Astrocyte (in vitro differentiated cells and primary cell): ENCODE data around the gene MYO7B. TPM values are rescaled to one million over a fixed set of nuclear protein-coding genes. Genes with fewer than 3 reads are reported as not detected.

Experiments used
- DNase-seq: peaks from one replicate; pipeline ENCODE4 v3.0.0-alpha.2; 2010; ENCODE audit warnings: low read depth
- FAIRE-seq: peaks from 2 replicates; lab custom pipeline; 2011; peaks lifted over from hg19 to GRCh38; lab: Jason Lieb, UNC
- H2AFZ ChIP-seq: 2 replicates; pipeline ENCODE4 v1.6.0; 2012; ENCODE audit warnings: low read depth, low read length, inconsistent platforms
- H3K27ac ChIP-seq: 2 replicates; pipeline ENCODE4 v1.5.1; 2011; ENCODE audit warnings: low read depth, low read length, inconsistent platforms
- H3K27me3 ChIP-seq: 2 replicates; pipeline ENCODE4 v1.6.0; 2011; ENCODE audit warnings: low read length, inconsistent platforms; ENCODE audit not compliant: insufficient read depth
- H3K36me3 ChIP-seq: 2 replicates; pipeline ENCODE4 v1.5.1; 2011; ENCODE audit warnings: low read length, inconsistent platforms; ENCODE audit not compliant: insufficient read depth
- H3K4me1 ChIP-seq: 2 replicates; pipeline ENCODE4 v1.5.1; 2011; ENCODE audit warnings: low read length, inconsistent platforms; ENCODE audit not compliant: insufficient read depth
- H3K4me2 ChIP-seq: 2 replicates; pipeline ENCODE4 v1.6.0; 2012; ENCODE audit warnings: low read length, inconsistent platforms
- H3K4me3 ChIP-seq: 2 replicates; pipeline ENCODE4 v1.5.1; 2011; ENCODE audit warnings: low read depth, mild to moderate bottlenecking, low read length, inconsistent platforms; ENCODE audit not compliant: insufficient read depth
- H3K79me2 ChIP-seq: 2 replicates; pipeline ENCODE4 v1.6.0; 2012; ENCODE audit warnings: mild to moderate bottlenecking, low read length, inconsistent platforms; ENCODE audit not compliant: insufficient read depth
- H3K9ac ChIP-seq: 2 replicates; pipeline ENCODE4 v1.6.0; 2012; ENCODE audit warnings: mild to moderate bottlenecking, low read length, inconsistent platforms
- H3K9me3 ChIP-seq: 2 replicates; pipeline ENCODE4 v1.5.1; 2012; ENCODE audit warnings: low read depth, mild to moderate bottlenecking, low read length, inconsistent platforms; ENCODE audit not compliant: insufficient read depth
- H4K20me1 ChIP-seq: 2 replicates; pipeline ENCODE4 v1.6.0; 2012; ENCODE audit warnings: low read length, inconsistent platforms; ENCODE audit not compliant: insufficient read depth
- H3K27ac Mint-ChIP-seq: one replicate; pipeline ENCODE4 v1.8.0; 2021; ENCODE audit warnings: mild to moderate bottlenecking, mixed read lengths; ENCODE audit not compliant: unreplicated experiment
- H3K27me3 Mint-ChIP-seq: one replicate; pipeline ENCODE4 v1.8.0; 2021; ENCODE audit warnings: low read depth, mixed read lengths; ENCODE audit not compliant: unreplicated experiment
- H3K36me3 Mint-ChIP-seq: one replicate; pipeline ENCODE4 v1.8.0; 2021; ENCODE audit warnings: low read depth, mixed read lengths; ENCODE audit not compliant: unreplicated experiment
- H3K4me1 Mint-ChIP-seq: one replicate; pipeline ENCODE4 v1.8.0; 2021; ENCODE audit warnings: low read depth, mixed read lengths; ENCODE audit not compliant: unreplicated experiment
- H3K4me3 Mint-ChIP-seq: one replicate; pipeline ENCODE4 v1.8.0; 2021; ENCODE audit warnings: mild to moderate bottlenecking, moderate library complexity, mixed read lengths; ENCODE audit not compliant: unreplicated experiment
- H3K9me3 Mint-ChIP-seq: one replicate; pipeline ENCODE4 v1.8.0; 2021; ENCODE audit warnings: mild to moderate bottlenecking, mixed read lengths; ENCODE audit not compliant: unreplicated experiment
- CTCF ChIP-seq: IDR thresholded peaks from 2 replicates; pipeline ENCODE4 v1.5.1; 2011; ENCODE audit warnings: low read depth, mild to moderate bottlenecking, inconsistent platforms, low read length, moderate library complexity; ENCODE audit not compliant: insufficient read depth
- EZH2 ChIP-seq: IDR thresholded peaks from 2 replicates; pipeline ENCODE4 v1.6.1; 2012; ENCODE audit warnings: mild to moderate bottlenecking, low read length, inconsistent platforms; ENCODE audit not compliant: insufficient read depth
- total RNA-seq: library from RNA; stranded (reverse); gene quantifications from 2 replicates; pipeline ENCODE4 v1.2.1, GENCODE V29; 2021

The MYO7B gene
- total RNA-seq, 1 donor from 2014 or later = 0.77 TPM

GRCh38 chr2:127659408-127660290 lies 124.2 kb downstream of the MYO7B start:
- FAIRE-seq (no peak), DNase-seq (no peak)
- Mint-ChIP-seq H3K27me3 (peaks cover 3% of the 10 kb centered on the region), H3K4me1 (peaks cover 30% of the 10 kb centered on the region), H3K36me3 (peaks cover 27% of the 10 kb centered on the region), H3K27ac (peak overlapping the region; percentile 66), H3K4me3 (no peak overlapping the region), H3K9me3 (peaks cover 3% of the 10 kb centered on the region)
- H3K4me3 ChIP-seq = no peak overlapping the region
- no peaks in the 10 kb centered on the region for H3K36me3 ChIP-seq
- no peak overlapping the region for H3K27ac ChIP-seq
- no peak overlapping the region for H2AFZ ChIP-seq
- H3K9ac ChIP-seq = no peak overlapping the region
- no peak for TF ChIP-seq EZH2
- no peak for TF ChIP-seq CTCF
- peaks cover 11% of the 10 kb centered on the region for H3K27me3 ChIP-seq
- no peak overlapping the region for H3K4me2 ChIP-seq
- H3K79me2 ChIP-seq = peaks cover 12% of the 10 kb centered on the region
- H3K4me1 ChIP-seq = peaks cover 4% of the 10 kb centered on the region
- H4K20me1 ChIP-seq = peaks cover 28% of the 10 kb centered on the region
- no peaks in the 10 kb centered on the region for H3K9me3 ChIP-seq

- Histone ChIP-seq H3K27me3 (peaks cover 17% of the 10 kb centered on the region), H3K27ac (no peak overlapping the region), H2AFZ (no peak overlapping the region), H3K36me3 (no peaks in the 10 kb centered on the region), H3K9ac (no peak overlapping the region), H3K4me3 (no peak overlapping the region), H3K4me1 (peaks cover 4% of the 10 kb centered on the region), H3K79me2 (peaks cover 12% of the 10 kb centered on the region), H4K20me1 (peaks cover 34% of the 10 kb centered on the region), H3K9me3 (no peaks in the 10 kb centered on the region), H3K4me2 (no peak overlapping the region)
- Mint-ChIP-seq H3K4me1 (peaks cover 30% of the 10 kb centered on the region), H3K27me3 (peaks cover 9% of the 10 kb centered on the region), H3K9me3 (peaks cover 3% of the 10 kb centered on the region), H3K4me3 (no peak overlapping the region), H3K36me3 (peaks cover 31% of the 10 kb centered on the region), H3K27ac (no peak overlapping the region)
- TF ChIP-seq CTCF (no peak), EZH2 (no peak)
- DNase-seq (no peak), FAIRE-seq (no peak)
Measured at GRCh38 chr2:127660291-127660578, 124.8 kb downstream of the MYO7B start.

- peak; percentile 41 for DNase-seq
- peak overlapping the region; percentile 34 for H3K27ac Mint-ChIP-seq
Measured at GRCh38 chr2:127661072-127661649, 125.7 kb downstream of the MYO7B start.

More at GRCh38 chr2:127661072-127661649, 125.7 kb downstream of the MYO7B start:
- no peak for FAIRE-seq
- Histone ChIP-seq H3K4me3 (no peak overlapping the region), H3K9me3 (no peaks in the 10 kb centered on the region), H3K36me3 (no peaks in the 10 kb centered on the region), H3K79me2 (peaks cover 12% of the 10 kb centered on the region), H3K4me1 (peaks cover 4% of the 10 kb centered on the region), H2AFZ (no peak overlapping the region), H4K20me1 (peaks cover 40% of the 10 kb centered on the region), H3K27ac (no peak overlapping the region), H3K9ac (no peak overlapping the region), H3K27me3 (peaks cover 20% of the 10 kb centered on the region), H3K4me2 (no peak overlapping the region)
- Mint-ChIP-seq H3K36me3 (peaks cover 31% of the 10 kb centered on the region), H3K4me3 (no peak overlapping the region), H3K27me3 (peaks cover 9% of the 10 kb centered on the region), H3K9me3 (peaks cover 3% of the 10 kb centered on the region), H3K4me1 (peaks cover 30% of the 10 kb centered on the region)
- no peak for TF ChIP-seq CTCF
- TF ChIP-seq EZH2 = no peak
